ENCODE results near the gene GZMB. TPM values are rescaled to one million over a fixed set of nuclear protein-coding genes. Genes with fewer than 3 reads are reported as not detected.
A peak's percentile ranks its signal among the peaks of the same experiment; 100 is the strongest.

The GZMB gene
- total and polyA plus RNA-seq, 2 of the 13 experiments (the other 11 are each of a cell fraction or from before 2014, with no cell fraction given): 0.12 TPM; not detected in 1

GRCh38 chr14:24632336-24632735 is 1.7 kb downstream of the GZMB start:
- no peak for FAIRE-seq
- H3K27ac ChIP-seq (ENCODE audit: extremely low read length, insufficient read depth, low read length): no peak overlapping the region
- DNase-seq (ENCODE audit: low spot score): no peak

GRCh38 chr14:24631749-24632335 is 2.1 kb downstream of the GZMB start:
- no peak overlapping the region for H3K27ac ChIP-seq (ENCODE audit: extremely low read length, insufficient read depth, low read length)
- intact Hi-C loops (cut with micrococcal nuclease; ENCODE audit: unreplicated experiment): no loop called here
- in situ Hi-C loops (cut with HindIII; ENCODE audit: extremely low pct_ligation_motif_present, low pct_unique_long_range_greater_than_20kb): no loop called here
- no peaks in the 10 kb centered on the region for H3K36me3 ChIP-seq (replicated peaks in 1 of 2; ENCODE audit: control insufficient read depth in 1 of 2, insufficient read depth in 2 of 2, low read length in 2 of 2)
- ChIA-PET POLR2A (no interaction called here), CTCF (ENCODE audit: low intra/inter-chr PET ratio, low total read pairs) (no interaction called here)
- DNase-seq (ENCODE audit: low spot score): no peak
- no peak overlapping the region for H3K9ac ChIP-seq (ENCODE audit: insufficient read depth, low read depth, low read length)
- no peak overlapping the region for H3K4me3 ChIP-seq (replicated peaks in 1 of 3; ENCODE audit: insufficient read depth in 1 of 3, low read depth in 2 of 3, low read length in 3 of 3)
- no peaks in the 10 kb centered on the region for H3K4me1 ChIP-seq (ENCODE audit: insufficient read depth, low read length)
- ATAC-seq: peak; percentile 22
- H2AFZ ChIP-seq (ENCODE audit: low read length): no peak overlapping the region
- 55% methylated on average over 11 of the region's 11 CpGs for WGBS (ENCODE audit: low lambda C conversion rate)
- no peaks in the 10 kb centered on the region for H3K9me3 ChIP-seq (ENCODE audit: low read length)
- no peaks in the 10 kb centered on the region for H4K20me1 ChIP-seq (ENCODE audit: insufficient read depth, low read length)
- H3K79me2 ChIP-seq (ENCODE audit: insufficient read depth, low read length): no peaks in the 10 kb centered on the region
- FAIRE-seq: no peak
- no TSS peak for BruUV-seq (replicated peaks)
- no peak overlapping the region for H3K4me2 ChIP-seq (ENCODE audit: low read depth, low read length)
- H3K27me3 ChIP-seq (ENCODE audit: control insufficient read depth in 1 of 2, insufficient read depth in 2 of 2, low read length in 2 of 2): no peaks in the 10 kb centered on the region; a peak in 1 of 5 replicates
- TF ChIP-seq SNAPC4 (CRISPR knock-in tag; IDR thresholded peaks at IDR 0.05) (no peak), FOSL1 (CRISPR knock-in tag; IDR thresholded peaks at IDR 0.05; ENCODE audit: borderline replicate concordance) (0 out of 2 replicates have a peak, but pooled peaks have one; percentile 6), HIVEP1 (CRISPR knock-in tag; IDR thresholded peaks at IDR 0.05) (no peak)

More at GRCh38 chr14:24632336-24632735, 1.7 kb downstream of the GZMB start:
- no peaks in the 10 kb centered on the region for H3K79me2 ChIP-seq (ENCODE audit: insufficient read depth, low read length)
- 2% methylated on average over 4 of the region's 4 CpGs for WGBS (ENCODE audit: low lambda C conversion rate)
- H3K9me3 ChIP-seq (ENCODE audit: low read length): no peaks in the 10 kb centered on the region
- H3K9ac ChIP-seq (ENCODE audit: insufficient read depth, low read depth, low read length): no peak overlapping the region
- CTCF ChIA-PET (ENCODE audit: low intra/inter-chr PET ratio, low total read pairs): no interaction called here
- no peak overlapping the region for H3K4me2 ChIP-seq (ENCODE audit: low read depth, low read length)
- H2AFZ ChIP-seq (ENCODE audit: low read length): no peak overlapping the region
- in situ Hi-C loops (cut with HindIII; ENCODE audit: extremely low pct_ligation_motif_present, low pct_unique_long_range_greater_than_20kb): no loop called here
- no peaks in the 10 kb centered on the region; a peak in 1 of 5 replicates for H3K27me3 ChIP-seq (ENCODE audit: control insufficient read depth in 1 of 2, insufficient read depth in 2 of 2, low read length in 2 of 2)
- H3K4me1 ChIP-seq (ENCODE audit: insufficient read depth, low read length): no peaks in the 10 kb centered on the region
- BruUV-seq (replicated peaks): no TSS peak
- ATAC-seq: peak; percentile 16; the same call in 1 of the 3 replicates
- POLR2A ChIA-PET: no interaction called here
- no peaks in the 10 kb centered on the region for H4K20me1 ChIP-seq (ENCODE audit: insufficient read depth, low read length)
- H3K4me3 ChIP-seq (replicated peaks in 1 of 3; ENCODE audit: insufficient read depth in 1 of 3, low read depth in 2 of 3, low read length in 3 of 3): no peak overlapping the region
- intact Hi-C loops (cut with micrococcal nuclease; ENCODE audit: unreplicated experiment): no loop called here
- 0 out of 2 replicates have a peak, but pooled peaks have one; percentile 14 for TF ChIP-seq MLLT10 (CRISPR knock-in tag; IDR thresholded peaks at IDR 0.05)
- no peak for TF ChIP-seq IRX3 (CRISPR knock-in tag; IDR thresholded peaks at IDR 0.05; ENCODE audit: borderline replicate concordance, low read depth)
- no peaks in the 10 kb centered on the region for H3K36me3 ChIP-seq (replicated peaks in 1 of 2; ENCODE audit: control insufficient read depth in 1 of 2, insufficient read depth in 2 of 2, low read length in 2 of 2)
